ENCODE measurements around the gene GGTLC2.
"Not testable (repeated sequence)": the region's sequence is repeated elsewhere in the genome, so short reads cannot be mapped to it uniquely, and the experiment has no call there.

DNA sequence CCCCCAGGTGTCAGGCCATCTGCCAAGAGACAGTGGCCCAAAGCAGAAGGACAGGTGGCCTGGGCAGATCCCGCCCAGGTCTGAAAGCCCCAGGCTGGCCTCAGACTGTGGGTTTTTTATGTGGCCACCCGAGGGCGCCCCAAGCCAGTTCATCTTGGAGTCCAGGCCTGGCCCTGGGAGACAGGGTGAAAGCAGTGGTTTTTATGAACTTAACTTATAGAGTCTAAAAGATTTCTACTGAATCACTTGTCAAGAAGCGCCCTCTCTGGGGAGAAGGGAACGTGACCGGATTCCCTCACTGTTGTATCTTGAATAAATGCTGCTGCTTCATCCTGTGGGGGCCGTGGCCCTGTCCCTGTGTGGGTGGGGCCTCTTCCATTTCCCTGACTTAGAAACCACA, 8.2 kb upstream of the GGTLC2 start:
- TF ChIP-seq, protein P1, sequence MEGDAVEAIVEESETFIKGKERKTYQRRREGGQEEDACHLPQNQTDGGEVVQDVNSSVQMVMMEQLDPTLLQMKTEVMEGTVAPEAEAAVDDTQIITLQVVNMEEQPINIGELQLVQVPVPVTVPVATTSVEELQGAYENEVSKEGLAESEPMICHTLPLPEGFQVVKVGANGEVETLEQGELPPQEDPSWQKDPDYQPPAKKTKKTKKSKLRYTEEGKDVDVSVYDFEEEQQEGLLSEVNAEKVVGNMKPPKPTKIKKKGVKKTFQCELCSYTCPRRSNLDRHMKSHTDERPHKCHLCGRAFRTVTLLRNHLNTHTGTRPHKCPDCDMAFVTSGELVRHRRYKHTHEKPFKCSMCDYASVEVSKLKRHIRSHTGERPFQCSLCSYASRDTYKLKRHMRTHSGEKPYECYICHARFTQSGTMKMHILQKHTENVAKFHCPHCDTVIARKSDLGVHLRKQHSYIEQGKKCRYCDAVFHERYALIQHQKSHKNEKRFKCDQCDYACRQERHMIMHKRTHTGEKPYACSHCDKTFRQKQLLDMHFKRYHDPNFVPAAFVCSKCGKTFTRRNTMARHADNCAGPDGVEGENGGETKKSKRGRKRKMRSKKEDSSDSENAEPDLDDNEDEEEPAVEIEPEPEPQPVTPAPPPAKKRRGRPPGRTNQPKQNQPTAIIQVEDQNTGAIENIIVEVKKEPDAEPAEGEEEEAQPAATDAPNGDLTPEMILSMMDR (IDR thresholded peaks at IDR 0.05; ENCODE audit: poor library complexity), result peak; percentile 27
- not testable (repeated sequence) for TF ChIP-seq EZH2 (IDR thresholded peaks at IDR 0.05; ENCODE audit: borderline replicate concordance); EZH2phosphoT487 (IDR thresholded peaks at IDR 0.05; ENCODE audit: low read depth, severe bottlenecking, unreplicated experiment)
